Endodermal cell (in vitro differentiated cells): Measurements from ENCODE around the gene LRRC74B. TPM values are rescaled to one million over a fixed set of nuclear protein-coding genes. Genes with fewer than 3 reads are reported as not detected.
"Not testable (repeated sequence)": the region's sequence is repeated elsewhere in the genome, so short reads cannot be mapped to it uniquely, and the experiment has no call there.

ENCODE experiments used
- DNase-seq: peaks from one replicate; pipeline ENCODE4 v3.0.0-alpha.2; 2017
- H3K27ac ChIP-seq: 2 replicates; pipeline ENCODE4 v1.5.1; 2013; ENCODE audit warnings: mild to moderate bottlenecking, low read depth, low read length, moderate library complexity
- H3K27me3 ChIP-seq: 2 replicates; pipeline ENCODE4 v1.6.1; 2013; ENCODE audit warnings: mild to moderate bottlenecking, low read length, moderate library complexity; ENCODE audit not compliant: insufficient read depth, control insufficient read depth, poor library complexity, severe bottlenecking
- H3K36me3 ChIP-seq: 2 replicates; pipeline ENCODE4 v1.7.0; 2013; ENCODE audit warnings: mild to moderate bottlenecking, low read length, moderate library complexity; ENCODE audit not compliant: control insufficient read depth, insufficient read depth
- H3K4me1 ChIP-seq: one replicate; pipeline ENCODE4 v1.7.0; 2013; ENCODE audit warnings: low read length; ENCODE audit not compliant: control insufficient read depth, insufficient read depth
- H3K4me3 ChIP-seq: 2 replicates; pipeline ENCODE4 v1.5.1; 2013; ENCODE audit warnings: mild to moderate bottlenecking, low read length, moderate library complexity
- H3K9ac ChIP-seq: 2 replicates; pipeline ENCODE4 v1.6.1; 2013; ENCODE audit warnings: mild to moderate bottlenecking, low read length, moderate library complexity; ENCODE audit not compliant: poor library complexity, severe bottlenecking; ENCODE audit errors: extremely low read depth
- H3K9me3 ChIP-seq: 2 replicates; pipeline ENCODE4 v1.6.1; 2013; ENCODE audit warnings: mild to moderate bottlenecking, low read length, moderate library complexity; ENCODE audit not compliant: control insufficient read depth
- H3K27ac Mint-ChIP-seq: 2 replicates; pipeline ENCODE4 v1.8.0; 2020; ENCODE audit warnings: mixed read lengths
- H3K27me3 Mint-ChIP-seq: 2 replicates; pipeline ENCODE4 v1.8.0; 2021; ENCODE audit warnings: mild to moderate bottlenecking, mixed read lengths; ENCODE audit not compliant: insufficient read depth
- H3K36me3 Mint-ChIP-seq: 2 replicates; pipeline ENCODE4 v1.8.0; 2020; ENCODE audit warnings: low read depth, mixed read lengths
- H3K4me1 Mint-ChIP-seq: 2 replicates; pipeline ENCODE4 v1.8.0; 2020; ENCODE audit warnings: mixed read lengths
- H3K4me3 Mint-ChIP-seq: 2 replicates; pipeline ENCODE4 v1.8.0; 2020; ENCODE audit warnings: mild to moderate bottlenecking, moderate library complexity, mixed read lengths
- H3K9me3 Mint-ChIP-seq: 2 replicates; pipeline ENCODE4 v1.8.0; 2020; ENCODE audit warnings: mild to moderate bottlenecking, mixed read lengths
- CTCF ChIP-seq: fragments of 200-600 bp; sonication (generic); conservative IDR thresholded peaks from 2 replicates; pipeline ENCODE4 v1.5.0; 2021; ENCODE audit warnings: antibody characterized with exemption, mild to moderate bottlenecking
- WGBS, 2 experiments: methylation state at CpG; one replicate each; pipeline versions ENCODE4 v1.1.5 to v1.1.7; 2013; ENCODE audit warnings: missing lambda C conversion rate in 2 of 2, mixed read lengths in 1 of 2; ENCODE audit not compliant: insufficient coverage in 1 of 2, insufficient read length in 1 of 2; 5-methylcytosine and 5-hydroxymethylcytosine counted together
- total RNA-seq, 2 donors: library from RNA; stranded (reverse); fragmentation: NEBNext Ultra II Directional in 1 of 2; extraction: Animal tissue kit (Norgen Biotek cat#: 25700) in 1 of 2; gene quantifications; 2 replicates in 1 of 2; 3 replicates in 1 of 2; pipeline ENCODE4 v1.2.1, GENCODE V29; 2021

Gene LRRC74B
- total RNA-seq, 2 donors from 2014 or later: not detected

GRCh38 chr22:21038405-21038804 lies 7.3 kb upstream of the LRRC74B start:
- H3K9me3 Mint-ChIP-seq: no peaks in the 10 kb centered on the region
- DNase-seq: no peak
- H3K4me1 Mint-ChIP-seq: no peaks in the 10 kb centered on the region
- H3K27ac Mint-ChIP-seq: no peak overlapping the region
- Histone ChIP-seq H3K4me3 (no peak overlapping the region), H3K36me3 (no peaks in the 10 kb centered on the region), H3K27me3 (peaks cover 14% of the 10 kb centered on the region), H3K9me3 (no peaks in the 10 kb centered on the region), H3K4me1 (no peaks in the 10 kb centered on the region), H3K9ac (no peak overlapping the region), H3K27ac (no peak overlapping the region)
- H3K4me3 Mint-ChIP-seq: no peak overlapping the region
- no peak for TF ChIP-seq CTCF
- H3K36me3 Mint-ChIP-seq: no peaks in the 10 kb centered on the region
- 89% methylated on average over 2 of the region's 2 CpGs for WGBS, 2 experiments
- peaks cover 12% of the 10 kb centered on the region for H3K27me3 Mint-ChIP-seq

- H3K36me3 Mint-ChIP-seq, DNase-seq, H3K4me1 ChIP-seq, H3K27ac Mint-ChIP-seq, H3K4me1 Mint-ChIP-seq, H3K36me3 ChIP-seq, H3K4me3 ChIP-seq, H3K9ac ChIP-seq, H3K27ac ChIP-seq, H3K9me3 Mint-ChIP-seq, H3K4me3 Mint-ChIP-seq, H3K9me3 ChIP-seq: not testable (repeated sequence)
- 90 to 92% methylated on average over 3 to 5 of the region's 5 CpGs for WGBS, 2 experiments
- H3K27me3 Mint-ChIP-seq: peaks cover 16% of the 10 kb centered on the region
- H3K27me3 ChIP-seq: peaks cover 10% of the 10 kb centered on the region
Observed at GRCh38 chr22:21039158-21039557, 6.6 kb upstream of the LRRC74B start.

GRCh38 chr22:21041937-21042336 lies 3.8 kb upstream of the LRRC74B start:
- no peak for TF ChIP-seq CTCF
- DNase-seq: no peak
- Mint-ChIP-seq H3K9me3 (no peaks in the 10 kb centered on the region), H3K27ac (no peak overlapping the region), H3K4me3 (no peak overlapping the region), H3K27me3 (peaks cover 20% of the 10 kb centered on the region), H3K36me3 (no peaks in the 10 kb centered on the region), H3K4me1 (peaks cover 7% of the 10 kb centered on the region)
- Histone ChIP-seq H3K36me3 (no peaks in the 10 kb centered on the region), H3K27me3 (no peaks in the 10 kb centered on the region), H3K9me3 (no peaks in the 10 kb centered on the region), H3K4me3 (no peak overlapping the region), H3K27ac (no peak overlapping the region), H3K9ac (no peak overlapping the region), H3K4me1 (peaks cover 5% of the 10 kb centered on the region)
- 79 to 89% methylated on average over 2 to 4 of the region's 4 CpGs for WGBS, 2 experiments
